RWPE1 (cell line): ENCODE results near the gene MIF4GD.

Source experiments
- CTCF ChIA-PET: fragments of 350-600 bp; sonication (Branson Sonifier 250); formaldehyde crosslinking; extraction: SDS; loops from one replicate; lab custom pipeline; 2021; lab: Yijun Ruan, JAX
- POLR2A ChIA-PET: fragments of 400-600 bp; formaldehyde crosslinking; extraction: SDS; loops from one replicate; lab custom pipeline; 2020; ENCODE audit warnings: antibody characterized with exemption; ENCODE audit not compliant: low non-redundant PET; lab: Yijun Ruan, JAX
- DNase-seq: peaks from one replicate; pipeline ENCODE4 v3.0.0; 2012; ENCODE audit warnings: low spot score
- H3K27ac ChIP-seq: fragments of 450-650 bp; 2 replicates; pipeline ENCODE4 v1.5.1; 2017
- TF ChIP-seq, protein P1 (sequence below): fragments of 450-650 bp; conservative IDR thresholded peaks from 2 replicates; pipeline ENCODE4 v1.5.1; 2017; ENCODE audit warnings: low read depth, mild to moderate bottlenecking

Gene MIF4GD

DNA sequence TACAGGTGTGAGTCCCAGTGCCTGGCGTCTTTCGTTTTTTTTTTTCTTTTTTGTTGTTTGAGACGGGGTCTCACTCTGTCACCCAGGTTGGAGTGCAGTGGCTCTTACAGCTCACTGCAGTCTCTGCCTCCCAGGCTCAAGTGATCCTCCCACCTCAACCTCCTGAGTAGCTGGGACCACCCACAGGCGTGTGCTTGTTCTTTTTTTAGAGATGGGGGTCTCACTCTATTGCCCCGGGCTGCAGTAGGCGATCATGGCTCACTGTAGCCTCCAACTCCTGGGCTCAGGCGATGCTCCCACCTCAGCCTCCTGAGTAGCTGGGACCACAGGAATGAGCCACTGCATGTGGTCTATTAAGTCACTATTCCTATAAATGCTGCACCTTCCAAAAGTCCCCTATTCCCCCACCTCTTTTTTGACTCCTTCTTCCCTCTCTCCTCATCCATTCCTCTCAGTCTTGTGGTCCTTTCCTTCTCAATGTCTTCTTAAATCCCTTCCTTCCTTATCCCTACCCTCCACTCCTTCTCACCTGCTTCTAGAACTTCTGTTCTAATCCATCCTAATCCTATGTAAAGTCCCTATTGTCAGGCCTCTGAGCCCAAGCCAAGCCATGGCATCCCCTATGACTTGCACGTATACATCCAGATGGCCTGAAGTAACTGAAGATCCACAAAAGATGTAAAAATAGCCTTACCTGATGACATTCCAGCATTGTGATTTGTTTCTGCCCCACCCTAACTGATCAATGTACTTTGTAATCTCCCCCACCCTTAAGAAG lies 18.8 kb downstream of the MIF4GD start:
- TF ChIP-seq, protein P1, sequence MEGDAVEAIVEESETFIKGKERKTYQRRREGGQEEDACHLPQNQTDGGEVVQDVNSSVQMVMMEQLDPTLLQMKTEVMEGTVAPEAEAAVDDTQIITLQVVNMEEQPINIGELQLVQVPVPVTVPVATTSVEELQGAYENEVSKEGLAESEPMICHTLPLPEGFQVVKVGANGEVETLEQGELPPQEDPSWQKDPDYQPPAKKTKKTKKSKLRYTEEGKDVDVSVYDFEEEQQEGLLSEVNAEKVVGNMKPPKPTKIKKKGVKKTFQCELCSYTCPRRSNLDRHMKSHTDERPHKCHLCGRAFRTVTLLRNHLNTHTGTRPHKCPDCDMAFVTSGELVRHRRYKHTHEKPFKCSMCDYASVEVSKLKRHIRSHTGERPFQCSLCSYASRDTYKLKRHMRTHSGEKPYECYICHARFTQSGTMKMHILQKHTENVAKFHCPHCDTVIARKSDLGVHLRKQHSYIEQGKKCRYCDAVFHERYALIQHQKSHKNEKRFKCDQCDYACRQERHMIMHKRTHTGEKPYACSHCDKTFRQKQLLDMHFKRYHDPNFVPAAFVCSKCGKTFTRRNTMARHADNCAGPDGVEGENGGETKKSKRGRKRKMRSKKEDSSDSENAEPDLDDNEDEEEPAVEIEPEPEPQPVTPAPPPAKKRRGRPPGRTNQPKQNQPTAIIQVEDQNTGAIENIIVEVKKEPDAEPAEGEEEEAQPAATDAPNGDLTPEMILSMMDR, result no peak
- H3K27ac ChIP-seq, result no peak overlapping the region
- DNase-seq, result no peak
- POLR2A ChIA-PET, result no interaction called here
- CTCF ChIA-PET, result interaction anchor here (0.7 kb wide), 2 partner anchors 71 to 241 kb away, joined by 3 read pairs; no protein-coding TSS in a partner anchor

- CTCF ChIA-PET, result interaction anchor here (0.7 to 1.1 kb wide), 2 partner anchors 8 to 9 kb away, joined by 3 to 4 read pairs; no protein-coding TSS in a partner anchor
- peak; percentile 67 for DNase-seq
- peak overlapping the region; percentile 43 for H3K27ac ChIP-seq
- TF ChIP-seq, protein P1, result no peak
- POLR2A ChIA-PET, result no interaction called here
Measured at GRCh38 chr17:75250009-75250471, 21.0 kb downstream of the MIF4GD start.

- peak overlapping the region; percentile 43 for H3K27ac ChIP-seq
Measured at GRCh38 chr17:75249564-75249963, 21.5 kb downstream of the MIF4GD start.

DNA sequence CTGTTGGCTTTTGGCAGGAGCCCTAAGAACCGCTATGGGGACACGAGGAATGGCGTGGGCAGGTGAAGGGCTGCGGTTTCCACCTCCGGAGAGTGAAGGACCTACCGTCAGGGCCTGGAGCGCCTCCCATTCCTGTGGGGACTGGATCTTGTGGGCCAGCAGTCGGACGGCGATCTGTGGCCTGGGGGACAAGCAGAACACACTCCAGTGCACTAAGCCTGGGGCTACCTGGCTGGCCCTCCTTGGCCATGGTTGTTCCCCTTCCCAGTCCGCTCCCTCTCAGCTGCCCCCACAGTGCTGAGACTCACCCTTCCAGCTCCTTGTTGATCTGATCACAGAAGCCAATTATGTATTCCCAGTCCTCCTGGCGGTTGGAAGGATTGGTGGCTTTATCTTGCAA lies 24.6 kb downstream of the MIF4GD start:
- POLR2A ChIA-PET, result no interaction called here
- no peak for DNase-seq
- TF ChIP-seq, protein P1, result no peak
- H3K27ac ChIP-seq, result 0 out of 2 replicates have a peak overlapping the region, but pooled peaks have one; percentile 1
- CTCF ChIA-PET, result no interaction called here

More at GRCh38 chr17:75249564-75249963, 21.5 kb downstream of the MIF4GD start:
- TF ChIP-seq, protein P1, result no peak
- CTCF ChIA-PET, result interaction anchor here (0.7 to 1.1 kb wide), 2 partner anchors 8 to 9 kb away, joined by 3 to 4 read pairs; no protein-coding TSS in a partner anchor
- DNase-seq, result no peak
- POLR2A ChIA-PET, result no interaction called here

- TF ChIP-seq, protein P1, result no peak
- CTCF ChIA-PET, result no interaction called here
Measured at GRCh38 chr17:75245011-75245410, 26.0 kb downstream of the MIF4GD start.

DNA sequence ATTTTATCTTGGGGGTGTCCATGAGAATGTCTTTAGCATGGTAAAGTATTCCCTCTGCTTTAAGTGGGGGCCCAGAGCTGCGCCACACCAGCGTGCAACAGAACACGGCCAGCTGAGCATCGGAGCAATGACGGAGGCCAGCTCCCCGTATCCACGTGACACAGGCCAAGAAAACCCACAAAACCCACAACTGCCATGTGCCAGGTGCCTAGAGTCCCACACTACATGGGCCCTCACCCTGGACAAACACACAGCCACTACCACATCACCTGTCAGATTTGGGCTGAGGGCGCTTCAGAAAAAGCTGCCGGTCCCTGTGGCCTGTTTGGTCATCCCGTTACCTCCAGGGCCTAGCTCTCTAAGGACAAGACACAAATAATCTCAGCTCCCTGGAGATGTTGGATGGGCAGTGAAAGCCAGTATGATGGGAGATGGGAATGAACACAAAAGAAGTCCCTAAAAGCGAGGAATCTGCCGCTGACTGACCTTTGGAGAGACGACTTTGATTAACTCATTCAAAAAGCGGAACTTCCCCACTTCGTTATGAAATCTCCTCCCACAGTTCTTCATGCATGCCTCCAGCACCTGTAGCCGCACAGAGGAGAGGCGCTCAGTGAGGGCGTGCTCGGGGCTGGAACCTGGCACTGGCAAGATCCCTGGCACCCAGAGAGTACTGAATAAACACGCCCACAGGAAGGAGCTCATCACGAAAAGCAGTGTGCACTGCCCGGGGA lies 26.7 kb downstream of the MIF4GD start:
- DNase-seq, result no peak
- POLR2A ChIA-PET, result no interaction called here
- CTCF ChIA-PET, result interaction anchor here (0.5 kb wide), 1 partner anchor 1190 kb away, joined by 4 read pairs; no protein-coding TSS in a partner anchor
- H3K27ac ChIP-seq, result peak overlapping the region; percentile 15
- TF ChIP-seq, protein P1, result no peak

More at GRCh38 chr17:75245011-75245410, 26.0 kb downstream of the MIF4GD start:
- peak overlapping the region; percentile 15 for H3K27ac ChIP-seq
- DNase-seq, result no peak
- POLR2A ChIA-PET, result no interaction called here
